Measurements from ENCODE around the gene CKAP5. TPM values are rescaled to one million over a fixed set of nuclear protein-coding genes. Genes with fewer than 3 reads are reported as not detected.

CKAP5 gene
- total RNA-seq, 2 donors from 2014 or later: 30.9 to 43.2 TPM

- TF ChIP-seq, protein P1, sequence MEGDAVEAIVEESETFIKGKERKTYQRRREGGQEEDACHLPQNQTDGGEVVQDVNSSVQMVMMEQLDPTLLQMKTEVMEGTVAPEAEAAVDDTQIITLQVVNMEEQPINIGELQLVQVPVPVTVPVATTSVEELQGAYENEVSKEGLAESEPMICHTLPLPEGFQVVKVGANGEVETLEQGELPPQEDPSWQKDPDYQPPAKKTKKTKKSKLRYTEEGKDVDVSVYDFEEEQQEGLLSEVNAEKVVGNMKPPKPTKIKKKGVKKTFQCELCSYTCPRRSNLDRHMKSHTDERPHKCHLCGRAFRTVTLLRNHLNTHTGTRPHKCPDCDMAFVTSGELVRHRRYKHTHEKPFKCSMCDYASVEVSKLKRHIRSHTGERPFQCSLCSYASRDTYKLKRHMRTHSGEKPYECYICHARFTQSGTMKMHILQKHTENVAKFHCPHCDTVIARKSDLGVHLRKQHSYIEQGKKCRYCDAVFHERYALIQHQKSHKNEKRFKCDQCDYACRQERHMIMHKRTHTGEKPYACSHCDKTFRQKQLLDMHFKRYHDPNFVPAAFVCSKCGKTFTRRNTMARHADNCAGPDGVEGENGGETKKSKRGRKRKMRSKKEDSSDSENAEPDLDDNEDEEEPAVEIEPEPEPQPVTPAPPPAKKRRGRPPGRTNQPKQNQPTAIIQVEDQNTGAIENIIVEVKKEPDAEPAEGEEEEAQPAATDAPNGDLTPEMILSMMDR (IDR thresholded peaks at IDR 0.05): no peak
- H3K27me3 ChIP-seq: no peaks in the 10 kb centered on the region
- H3K27ac ChIP-seq: no peak overlapping the region
- H3K36me3 ChIP-seq: peaks cover 40% of the 10 kb centered on the region
- no peak overlapping the region for H3K4me3 ChIP-seq
- no peak for DNase-seq (ENCODE audit: low spot score)
- H3K4me1 ChIP-seq: no peaks in the 10 kb centered on the region
- no peaks in the 10 kb centered on the region for H3K9me3 ChIP-seq
These were observed 104.2 kb downstream of the CKAP5 start for GRCh38 chr11:46741600-46742484.

GRCh38 chr11:46738887-46739286, 107.2 kb downstream of the CKAP5 start:
- Histone ChIP-seq H3K27ac (no peak overlapping the region), H3K4me3 (no peak overlapping the region), H3K36me3 (peaks cover 14% of the 10 kb centered on the region), H3K4me1 (no peaks in the 10 kb centered on the region), H3K27me3 (no peaks in the 10 kb centered on the region), H3K9me3 (no peaks in the 10 kb centered on the region)
- no peak for DNase-seq (ENCODE audit: low spot score)
- TF ChIP-seq, protein P1 (IDR thresholded peaks at IDR 0.05): no peak

- Histone ChIP-seq H3K27ac (no peak overlapping the region), H3K27me3 (no peaks in the 10 kb centered on the region), H3K36me3 (peaks cover 2% of the 10 kb centered on the region), H3K4me1 (no peaks in the 10 kb centered on the region), H3K9me3 (no peaks in the 10 kb centered on the region), H3K4me3 (no peak overlapping the region)
- TF ChIP-seq, protein P1 (IDR thresholded peaks at IDR 0.05): no peak
- no peak for DNase-seq (ENCODE audit: low spot score)
These were observed 108.4 kb downstream of the CKAP5 start for GRCh38 chr11:46737699-46738098.

DNA sequence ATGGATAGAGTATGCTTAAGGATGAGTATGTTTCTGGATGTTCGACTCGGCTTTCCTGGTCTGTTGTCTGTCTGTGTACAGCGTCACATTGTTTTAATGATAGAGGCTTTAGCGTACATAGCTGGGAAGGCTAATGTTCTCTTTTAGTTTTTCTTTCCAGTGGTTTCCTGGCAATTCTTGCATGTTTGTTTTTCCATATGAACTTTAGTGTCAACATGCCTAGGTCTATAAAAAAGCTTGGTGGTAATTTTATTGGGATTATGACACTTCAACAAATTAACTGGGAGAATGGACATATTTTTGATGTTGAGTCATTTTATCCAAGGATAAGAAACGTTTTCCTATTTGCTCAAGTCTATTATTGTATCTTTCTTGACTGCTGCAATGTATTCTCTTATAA, 109.5 kb downstream of the CKAP5 start:
- H3K9me3 ChIP-seq: no peaks in the 10 kb centered on the region
- no peaks in the 10 kb centered on the region for H3K27me3 ChIP-seq
- no peaks in the 10 kb centered on the region for H3K36me3 ChIP-seq
- no peak overlapping the region for H3K27ac ChIP-seq
- H3K4me3 ChIP-seq: no peak overlapping the region
- no peak for DNase-seq (ENCODE audit: low spot score)
- H3K4me1 ChIP-seq: no peaks in the 10 kb centered on the region
- TF ChIP-seq, protein P1 (IDR thresholded peaks at IDR 0.05): no peak

DNA sequence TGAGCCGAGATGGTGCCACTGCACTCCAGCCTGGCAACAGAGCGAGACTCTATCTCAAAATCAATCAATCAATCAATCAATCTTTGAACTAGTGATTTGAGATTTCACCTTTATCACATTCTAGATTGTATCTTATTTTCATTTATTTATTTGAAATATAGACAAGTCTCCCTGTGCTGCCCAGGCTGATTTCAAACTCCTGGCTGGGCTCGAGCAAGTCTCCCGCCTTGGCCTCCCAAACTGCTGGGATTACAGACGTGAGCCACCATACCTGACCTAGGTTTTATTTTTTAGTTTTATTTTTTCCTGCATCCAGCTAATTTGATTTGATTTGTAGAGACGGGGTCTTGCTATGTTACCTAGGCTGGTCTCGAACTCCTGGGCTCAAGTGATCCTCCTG, 109.9 kb downstream of the CKAP5 start:
- Histone ChIP-seq H3K4me3 (no peak overlapping the region), H3K9me3 (no peaks in the 10 kb centered on the region), H3K36me3 (no peaks in the 10 kb centered on the region), H3K27ac (no peak overlapping the region), H3K27me3 (no peaks in the 10 kb centered on the region), H3K4me1 (no peaks in the 10 kb centered on the region)
- no peak for DNase-seq (ENCODE audit: low spot score)
- TF ChIP-seq, protein P1 (IDR thresholded peaks at IDR 0.05): no peak
